Testis (tissue), 3 donors: ENCODE results near the gene PEAK3. TPM values are rescaled to one million over a fixed set of nuclear protein-coding genes. Genes with fewer than 3 reads are reported as not detected.

Experiments used
- DNase-seq: peaks from one replicate; pipeline ENCODE4 v3.0.0-alpha.2; 2019
- H3K27ac ChIP-seq, 2 donors: fragments of 200-600 bp; sonication (generic); one replicate each; pipeline ENCODE4 v1.5.1; 2019
- H3K27me3 ChIP-seq: fragments of 200-600 bp; sonication (generic); one replicate; pipeline ENCODE4 v1.5.1; 2019
- H3K36me3 ChIP-seq: fragments of 200-600 bp; sonication (generic); one replicate; pipeline ENCODE4 v1.5.1; 2017; ENCODE audit warnings: low read depth; ENCODE audit errors: missing control alignments
- H3K4me1 ChIP-seq: fragments of 200-600 bp; sonication (generic); one replicate; pipeline ENCODE4 v1.5.1; 2019
- H3K4me3 ChIP-seq, 2 donors: fragments of 200-600 bp; sonication (generic); one replicate each; pipeline ENCODE4 v1.5.1; 2017 to 2019
- H3K9me3 ChIP-seq: fragments of 200-600 bp; sonication (generic); one replicate; pipeline ENCODE4 v1.5.1; 2017
- CTCF ChIP-seq, 3 experiments: fragments of 450-650 bp in 2 of 3; fragments of 200-600 bp in 1 of 3; sonication (generic) in 1 of 3; IDR thresholded peaks; one replicate each; pipeline ENCODE4 v1.5.1; 2016 to 2019; ENCODE audit warnings: antibody characterized with exemption in 3 of 3, mild to moderate bottlenecking in 2 of 3, moderate library complexity in 1 of 3
- POLR2A ChIP-seq: fragments of 450-650 bp; IDR thresholded peaks from one replicate; pipeline ENCODE4 v1.6.1; 2017; ENCODE audit warnings: antibody characterized with exemption, mild to moderate bottlenecking, moderate library complexity
- WGBS, 2 donors: methylation state at CpG; one replicate each; pipeline ENCODE4 v1.1.5; 2018; 5-methylcytosine and 5-hydroxymethylcytosine counted together
- intact Hi-C: fragments of 100-400 bp; cut with DNase I; formaldehyde crosslinking; loops from one replicate; pipeline ENCODE4 v1.15.1; 2023; ENCODE audit warnings: low total_unique reads
- polyA plus RNA-seq: library from polyadenylated mRNA; stranded (reverse); fragments of 350-450 nt; fragmentation: Illumina TruSeq; extraction: RNeasy Lipid Tissue Mini Kit (QIAGEN cat#74804); gene quantifications from one replicate; pipeline ENCODE4 v1.2.3, GENCODE V29; 2014; ENCODE audit warnings: low read depth, low replicate concordance; ENCODE audit not compliant: insufficient read depth
- total RNA-seq, 2 donors: library from RNA; depleted of rRNA; stranded (reverse); fragments of >200 nt; gene quantifications; one replicate each; pipeline ENCODE4 v1.2.3, GENCODE V29; 2016

PEAK3 gene
- total and polyA plus RNA-seq, 3 donors from 2014 or later: 0.16 to 0.55 (median 0.37) TPM

- WGBS, 2 donors: 36% methylated on average over 20 of the region's 74 CpGs; no CpG with 5 or more reads in 1 of the 2 donors
- H3K4me1 ChIP-seq: peaks cover 59% of the 10 kb centered on the region
- peak overlapping the region in 1 of 2 donors; percentile 17 for H3K4me3 ChIP-seq
- intact Hi-C loops: loop anchor here (10.0 kb wide), 2 partner anchors 119 to 121 kb away; partner anchors contain the start of gene AP3D1
- no peaks in the 10 kb centered on the region for H3K27me3 ChIP-seq
- no peaks in the 10 kb centered on the region for H3K36me3 ChIP-seq
- no peak for TF ChIP-seq POLR2A
- TF ChIP-seq CTCF (IDR thresholded peaks at IDR 0.05): no peak
- DNase-seq: peak; percentile 71
- H3K27ac ChIP-seq: peak overlapping the region; percentile 50 to 53
- no peaks in the 10 kb centered on the region for H3K9me3 ChIP-seq
Observed at GRCh38 chr19:2275588-2276428, 6.2 kb downstream of the PEAK3 start.

DNA sequence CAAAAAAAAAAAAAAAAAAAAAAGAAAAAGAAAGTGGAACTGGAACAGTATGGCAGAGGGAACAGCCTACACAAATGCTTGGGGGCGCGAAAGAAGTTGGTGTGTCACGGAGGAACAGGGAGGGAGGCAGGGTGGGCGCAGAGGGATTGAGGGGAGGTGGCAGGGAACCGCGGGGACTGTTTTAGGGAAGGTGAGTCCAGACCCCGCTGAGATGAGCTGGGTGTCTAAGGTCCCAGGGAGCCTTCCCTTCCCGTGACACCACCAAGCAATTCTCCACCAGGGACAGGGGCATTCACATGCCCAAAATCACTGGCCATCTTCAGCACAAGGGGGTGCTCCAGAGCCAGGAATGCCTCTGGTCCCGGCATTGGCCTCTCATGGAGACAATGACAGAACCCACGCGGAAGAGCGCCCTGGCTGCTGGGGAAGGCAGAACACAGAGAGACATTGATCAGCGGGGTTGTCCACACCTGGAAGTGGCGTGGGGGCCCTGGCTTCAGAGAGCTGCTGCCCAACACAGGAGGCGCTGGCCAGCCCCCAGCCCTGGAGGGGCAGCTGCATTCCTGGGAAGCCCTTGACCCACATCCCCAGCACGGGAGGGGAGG, 6.9 kb downstream of the PEAK3 start:
- intact Hi-C loops: loop anchor here (5.0 to 10.0 kb wide), 3 partner anchors 43 to 120 kb away; partner anchors contain the start of gene AP3D1
- TF ChIP-seq POLR2A (no peak), CTCF (IDR thresholded peaks at IDR 0.05) (peak; percentile 37 to 47 (median 46))
- WGBS, 2 donors: 33 to 46% methylated on average over 16 of the region's 16 CpGs
- Histone ChIP-seq H3K27ac (peak overlapping the region; percentile 11 to 53), H3K27me3 (no peaks in the 10 kb centered on the region), H3K9me3 (no peaks in the 10 kb centered on the region), H3K36me3 (no peaks in the 10 kb centered on the region), H3K4me1 (peaks cover 59% of the 10 kb centered on the region), H3K4me3 (peak overlapping the region in 1 of 2 donors; percentile 17)
- peak; percentile 77 for DNase-seq

- Histone ChIP-seq H3K4me1 (peaks cover 59% of the 10 kb centered on the region), H3K36me3 (no peaks in the 10 kb centered on the region), H3K27me3 (no peaks in the 10 kb centered on the region), H3K4me3 (peak overlapping the region in 1 of 2 donors; percentile 29), H3K9me3 (no peaks in the 10 kb centered on the region), H3K27ac (peak overlapping the region; percentile 29 to 72)
- 62 to 63% methylated on average over 8 to 9 of the region's 9 CpGs for WGBS, 2 donors
- no peak for DNase-seq
- intact Hi-C loops: loop anchor here (5.0 to 10.0 kb wide), 3 partner anchors 42 to 121 kb away; partner anchors contain the start of gene AP3D1
- no peak for TF ChIP-seq CTCF (IDR thresholded peaks at IDR 0.05)
- no peak for TF ChIP-seq POLR2A
Observed at GRCh38 chr19:2274185-2274711, 7.7 kb downstream of the PEAK3 start.

DNA sequence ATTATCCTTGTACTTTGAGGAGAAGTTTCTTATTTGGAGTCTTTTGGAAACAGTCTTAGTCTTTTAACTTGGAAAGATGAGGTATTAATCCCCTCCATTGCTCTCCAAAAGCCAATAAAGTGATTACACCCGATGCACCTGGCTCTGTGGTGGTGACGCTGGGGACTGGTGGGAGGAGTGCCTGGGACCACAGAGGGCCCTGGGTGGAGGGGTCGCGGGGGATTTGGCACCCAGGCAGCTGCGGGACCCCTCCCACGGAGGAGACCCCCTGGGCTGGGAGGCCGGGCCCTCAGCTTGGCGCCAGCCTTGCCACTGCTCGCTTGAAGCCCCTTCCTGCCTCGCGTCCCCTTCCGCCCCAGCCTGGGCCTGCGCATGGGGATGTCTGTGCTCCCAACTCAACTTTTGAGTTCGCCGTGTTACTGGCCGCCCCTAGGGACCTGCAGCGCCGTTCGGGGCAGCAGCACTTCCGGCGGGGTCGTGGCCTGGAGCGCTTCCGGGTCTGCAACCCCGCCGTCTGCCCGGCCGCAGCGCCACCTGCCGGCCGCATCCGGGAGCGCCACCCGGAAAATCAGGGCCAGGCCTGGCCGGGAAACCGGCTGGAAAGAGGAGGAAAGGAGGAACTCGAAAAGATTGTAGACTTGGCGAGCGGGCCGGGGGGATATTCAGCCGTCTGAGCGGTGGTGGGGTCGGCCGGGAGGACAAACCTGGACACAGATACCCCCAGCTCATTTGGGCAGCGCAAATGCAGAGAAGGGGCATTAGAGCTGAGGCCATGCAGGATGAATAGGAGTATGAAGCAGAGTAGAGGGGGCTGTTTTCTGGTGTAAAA, 8.4 kb downstream of the PEAK3 start:
- DNase-seq: peak; percentile 78
- Histone ChIP-seq H3K4me3 (peak overlapping the region in 1 of 2 donors; percentile 29), H3K27me3 (no peaks in the 10 kb centered on the region), H3K36me3 (no peaks in the 10 kb centered on the region), H3K27ac (peak overlapping the region; percentile 29 to 72), H3K9me3 (no peaks in the 10 kb centered on the region), H3K4me1 (peaks cover 59% of the 10 kb centered on the region)
- TF ChIP-seq CTCF (IDR thresholded peaks at IDR 0.05) (peak; percentile 97 to 99 (median 98)), POLR2A (no peak)
- intact Hi-C loops: loop anchor here (5.0 to 10.0 kb wide), 3 partner anchors 41 to 121 kb away; partner anchors contain the start of gene AP3D1
- 8 to 10% methylated on average over 18 to 45 of the region's 45 CpGs for WGBS, 2 donors
